HEK293 (cell line): ENCODE data around the gene PDZD4.
A peak's percentile ranks its signal among the peaks of the same experiment; 100 is the strongest.

Source experiments
- CTCF ChIA-PET: fragments of 350-600 bp; formaldehyde crosslinking; extraction: SDS; loops from one replicate; lab custom pipeline; 2021; ENCODE audit warnings: antibody characterized with exemption; lab: Yijun Ruan, JAX
- POLR2A ChIA-PET: fragments of 300-600 bp; formaldehyde crosslinking; extraction: SDS; loops from one replicate; lab custom pipeline; 2020; ENCODE audit warnings: antibody characterized with exemption, inconsistent platforms; lab: Yijun Ruan, JAX
- H3K27ac ChIP-seq: fragments of 200-500 bp; sonication (Bioruptor generic); 2 replicates; pipeline ENCODE4 v1.5.1; 2014; ENCODE audit warnings: low read depth, low read length, control low read depth, inconsistent platforms; ENCODE audit errors: extremely low read depth
- H3K36me3 ChIP-seq, 2 experiments: fragments of 200-500 bp in 1 of 2; sonication (Bioruptor generic) in 1 of 2; 1 replicate in 1 of 2; 2 replicates in 1 of 2; pipeline ENCODE4 v1.5.1; 2014 to 2017; ENCODE audit warnings: inconsistent platforms in 2 of 2, low read length in 2 of 2; ENCODE audit not compliant: control insufficient read depth in 2 of 2, insufficient read depth in 1 of 2
- H3K4me1 ChIP-seq: fragments of 200-500 bp; sonication (Bioruptor generic); 2 replicates; pipeline ENCODE4 v1.5.1; 2014; ENCODE audit warnings: mild to moderate bottlenecking, low read length, inconsistent platforms; ENCODE audit not compliant: control insufficient read depth, insufficient read depth
- H3K4me3 ChIP-seq: 2 replicates; pipeline ENCODE4 v1.5.1; 2011; ENCODE audit warnings: low read depth, mild to moderate bottlenecking, control low read depth, low read length, moderate library complexity
- H3K9me3 ChIP-seq: fragments of 200-500 bp; sonication (Bioruptor generic); 2 replicates; pipeline ENCODE4 v1.5.1; 2014; ENCODE audit warnings: low read depth, low read length, inconsistent platforms; ENCODE audit not compliant: control insufficient read depth, insufficient read depth
- KLF9 ChIP-seq: fragments of 450-650 bp; formaldehyde crosslinking; IDR thresholded peaks from 2 replicates; pipeline ENCODE4 v1.5.1; 2016; ENCODE audit warnings: missing biosample characterization, missing genetic modification characterization, low read depth
- MYNN ChIP-seq: fragments of 450-650 bp; formaldehyde crosslinking; IDR thresholded peaks from 2 replicates; pipeline ENCODE4 v1.5.1; 2016; ENCODE audit warnings: missing biosample characterization, missing genetic modification characterization, borderline replicate concordance
- ZIC2 ChIP-seq: fragments of 450-650 bp; formaldehyde crosslinking; IDR thresholded peaks from 2 replicates; pipeline ENCODE4 v1.5.1; 2016; ENCODE audit warnings: missing biosample characterization, missing genetic modification characterization
- ZNF248 ChIP-seq: fragments of 450-650 bp; formaldehyde crosslinking; IDR thresholded peaks from 2 replicates; pipeline ENCODE4 v1.5.1; 2017; ENCODE audit warnings: missing biosample characterization, missing genetic modification characterization
- ZNF366 ChIP-seq: fragments of 450-650 bp; formaldehyde crosslinking; conservative IDR thresholded peaks from 2 replicates; pipeline ENCODE4 v1.5.1; 2016; ENCODE audit warnings: missing biosample characterization, missing genetic modification characterization
- ZNF501 ChIP-seq: fragments of 450-650 bp; formaldehyde crosslinking; IDR thresholded peaks from 2 replicates; pipeline ENCODE4 v1.5.1; 2016; ENCODE audit warnings: missing biosample characterization, missing genetic modification characterization
- ZNF837 ChIP-seq: fragments of 450-650 bp; formaldehyde crosslinking; IDR thresholded peaks from 2 replicates; pipeline ENCODE4 v1.5.1; 2016; ENCODE audit warnings: missing biosample characterization, missing genetic modification characterization
- TF ChIP-seq, protein P1 (sequence below): fragments of 450-650 bp; formaldehyde crosslinking; IDR thresholded peaks from 2 replicates; pipeline ENCODE4 v1.5.1; 2016; ENCODE audit warnings: missing biosample characterization, missing genetic modification characterization
- TF ChIP-seq, protein P2 (sequence below): fragments of 450-650 bp; formaldehyde crosslinking; IDR thresholded peaks from 2 replicates; pipeline ENCODE4 v1.5.1; 2017; ENCODE audit warnings: missing biosample characterization, missing genetic modification characterization
- TF ChIP-seq, protein P3 (sequence below): fragments of 450-650 bp; formaldehyde crosslinking; IDR thresholded peaks from 2 replicates; pipeline ENCODE4 v1.5.1; 2017; ENCODE audit warnings: missing biosample characterization, missing genetic modification characterization

PDZD4 gene

DNA sequence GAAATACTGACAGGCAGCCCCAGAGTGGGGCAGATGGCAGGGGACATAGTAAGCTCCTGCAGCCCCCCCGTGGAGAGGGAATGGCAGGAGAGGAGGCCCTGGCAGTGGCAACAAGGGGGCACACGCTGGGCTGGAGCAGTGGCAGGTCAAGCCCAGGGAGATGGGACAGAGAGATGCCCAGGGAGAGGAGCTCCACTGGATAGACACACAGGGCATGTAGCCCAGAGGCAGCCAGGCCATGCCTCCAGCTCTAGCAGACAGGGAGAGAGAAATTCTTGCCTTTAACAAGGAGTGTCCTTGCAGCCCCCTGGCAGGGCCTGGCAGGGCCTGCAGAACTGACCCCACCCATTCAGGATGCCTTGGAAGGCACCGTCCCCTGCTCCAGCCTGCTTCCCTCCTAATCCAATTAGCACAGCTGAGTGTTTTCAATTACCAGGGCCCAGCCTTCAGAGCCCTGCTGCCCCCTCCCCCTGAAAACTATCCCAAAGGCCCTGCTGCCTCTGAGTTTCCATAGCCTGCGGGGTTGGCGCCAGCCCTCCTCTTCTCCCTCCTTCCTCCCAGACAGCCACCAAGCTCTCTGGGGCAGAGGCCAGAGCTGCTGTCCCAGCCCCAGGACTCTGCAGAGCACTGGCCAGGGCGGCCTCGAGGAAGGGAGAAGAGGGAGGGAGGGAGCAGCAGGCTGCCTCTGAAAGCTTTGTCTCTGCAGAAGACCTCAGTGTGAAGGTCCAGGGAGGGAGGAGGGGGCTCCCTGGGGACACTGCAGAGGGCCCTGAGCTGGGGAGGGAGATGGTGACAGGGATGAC is 43.1 kb upstream of the PDZD4 start:
- CTCF ChIA-PET = interaction anchor here (0.6 to 1.6 kb wide), 2 partner anchors 14 to 50 kb away, joined by 3 to 8 read pairs; no protein-coding TSS in a partner anchor
- H3K4me3 ChIP-seq = no peak overlapping the region
- no peaks in the 10 kb centered on the region for H3K9me3 ChIP-seq
- no peaks in the 10 kb centered on the region for H3K36me3 ChIP-seq
- POLR2A ChIA-PET = interaction anchor here (0.7 kb wide), 1 partner anchor 13 kb away, joined by 3 read pairs; the partner anchor contains the start of gene L1CAM
- 0 out of 2 replicates have a peak, but pooled peaks have one; percentile 17 for TF ChIP-seq ZIC2
- TF ChIP-seq ZNF248 (tag by site-specific recombination) = no peak
- no peak overlapping the region for H3K27ac ChIP-seq
- no peaks in the 10 kb centered on the region for H3K4me1 ChIP-seq

DNA sequence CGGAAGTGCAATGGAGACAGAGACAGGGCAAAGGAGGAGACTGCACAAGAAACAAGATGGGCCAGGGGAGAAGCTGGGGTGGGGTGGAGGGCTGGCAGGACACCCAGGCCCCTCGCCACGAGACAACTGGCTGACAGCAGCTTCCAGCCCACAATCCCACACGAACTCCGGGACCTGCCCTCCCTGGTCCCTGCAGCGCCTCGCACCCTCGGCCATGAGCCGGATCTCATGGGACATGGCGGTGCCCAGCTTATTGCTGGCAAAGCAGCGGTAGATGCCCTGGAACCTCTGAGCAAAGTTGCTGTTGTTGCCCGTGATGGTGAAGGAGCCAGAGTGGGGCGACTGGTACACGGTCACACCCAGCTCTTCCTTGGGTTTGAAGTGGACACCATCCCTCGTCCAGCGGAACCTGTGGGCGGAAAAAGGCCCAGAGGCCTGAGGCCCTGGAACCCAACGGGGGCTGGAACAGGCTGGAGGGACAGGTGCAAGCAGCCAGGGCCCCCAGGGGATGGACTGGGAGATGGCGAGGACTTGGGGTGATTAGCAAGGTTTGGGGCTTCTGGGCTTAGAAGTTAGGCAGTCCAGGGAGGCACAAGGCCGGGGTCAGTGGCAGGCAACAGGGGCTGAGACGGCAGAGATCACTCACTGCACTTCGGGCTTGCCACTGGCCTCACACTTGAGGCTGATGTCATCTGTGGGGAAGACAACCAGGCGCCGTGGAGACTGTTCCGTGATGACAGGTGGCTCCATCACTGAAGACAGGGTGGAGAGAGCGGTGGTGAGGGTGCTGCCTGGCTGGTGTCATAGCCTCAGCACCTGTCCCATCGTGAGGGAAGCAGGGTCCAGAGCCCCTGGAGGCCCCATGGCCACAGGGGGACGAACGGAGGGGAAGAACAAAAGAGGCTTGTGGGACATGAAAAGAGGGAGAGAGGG is 41.9 kb upstream of the PDZD4 start:
- Histone ChIP-seq H3K27ac (no peak overlapping the region), H3K4me3 (no peak overlapping the region), H3K4me1 (no peaks in the 10 kb centered on the region)
- TF ChIP-seq ZNF366 (tag by site-specific recombination) (0 out of 2 replicates have a peak, but pooled peaks have one; percentile 14), ZNF837 (tag by site-specific recombination) (no peak)
- TF ChIP-seq, protein P1, sequence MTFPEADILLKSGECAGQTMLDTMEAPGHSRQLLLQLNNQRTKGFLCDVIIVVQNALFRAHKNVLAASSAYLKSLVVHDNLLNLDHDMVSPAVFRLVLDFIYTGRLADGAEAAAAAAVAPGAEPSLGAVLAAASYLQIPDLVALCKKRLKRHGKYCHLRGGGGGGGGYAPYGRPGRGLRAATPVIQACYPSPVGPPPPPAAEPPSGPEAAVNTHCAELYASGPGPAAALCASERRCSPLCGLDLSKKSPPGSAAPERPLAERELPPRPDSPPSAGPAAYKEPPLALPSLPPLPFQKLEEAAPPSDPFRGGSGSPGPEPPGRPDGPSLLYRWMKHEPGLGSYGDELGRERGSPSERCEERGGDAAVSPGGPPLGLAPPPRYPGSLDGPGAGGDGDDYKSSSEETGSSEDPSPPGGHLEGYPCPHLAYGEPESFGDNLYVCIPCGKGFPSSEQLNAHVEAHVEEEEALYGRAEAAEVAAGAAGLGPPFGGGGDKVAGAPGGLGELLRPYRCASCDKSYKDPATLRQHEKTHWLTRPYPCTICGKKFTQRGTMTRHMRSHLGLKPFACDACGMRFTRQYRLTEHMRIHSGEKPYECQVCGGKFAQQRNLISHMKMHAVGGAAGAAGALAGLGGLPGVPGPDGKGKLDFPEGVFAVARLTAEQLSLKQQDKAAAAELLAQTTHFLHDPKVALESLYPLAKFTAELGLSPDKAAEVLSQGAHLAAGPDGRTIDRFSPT = 0 out of 2 replicates have a peak, but pooled peaks have one; percentile 22
- TF ChIP-seq, all 188 proteins: peak for 2
- Histone ChIP-seq H3K36me3 (no peaks in the 10 kb centered on the region), H3K9me3 (no peaks in the 10 kb centered on the region)
- ChIA-PET POLR2A (no interaction called here), CTCF (no interaction called here)

DNA sequence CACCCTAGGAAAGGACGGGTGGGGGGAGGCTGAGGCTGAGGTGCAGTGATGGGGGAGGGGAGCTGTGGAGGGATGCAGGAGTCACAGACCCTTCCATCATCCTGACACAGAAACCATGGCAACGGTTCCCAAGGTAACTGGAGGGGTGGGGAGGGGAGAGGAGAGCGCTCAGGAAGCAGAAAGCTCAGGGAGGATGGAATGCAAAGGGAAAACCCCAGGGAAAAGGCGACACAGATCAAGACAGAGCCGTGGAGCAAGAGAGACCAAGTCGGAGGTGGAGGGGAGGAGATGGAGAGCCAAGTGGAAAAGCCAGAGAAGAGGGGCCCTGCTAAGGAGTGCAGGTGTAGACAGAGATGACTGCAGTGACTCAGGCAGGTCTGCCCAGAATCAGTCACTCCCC is 41.1 kb upstream of the PDZD4 start:
- TF ChIP-seq MYNN (tag by site-specific recombination) = peak; percentile 90
- TF ChIP-seq, protein P2, sequence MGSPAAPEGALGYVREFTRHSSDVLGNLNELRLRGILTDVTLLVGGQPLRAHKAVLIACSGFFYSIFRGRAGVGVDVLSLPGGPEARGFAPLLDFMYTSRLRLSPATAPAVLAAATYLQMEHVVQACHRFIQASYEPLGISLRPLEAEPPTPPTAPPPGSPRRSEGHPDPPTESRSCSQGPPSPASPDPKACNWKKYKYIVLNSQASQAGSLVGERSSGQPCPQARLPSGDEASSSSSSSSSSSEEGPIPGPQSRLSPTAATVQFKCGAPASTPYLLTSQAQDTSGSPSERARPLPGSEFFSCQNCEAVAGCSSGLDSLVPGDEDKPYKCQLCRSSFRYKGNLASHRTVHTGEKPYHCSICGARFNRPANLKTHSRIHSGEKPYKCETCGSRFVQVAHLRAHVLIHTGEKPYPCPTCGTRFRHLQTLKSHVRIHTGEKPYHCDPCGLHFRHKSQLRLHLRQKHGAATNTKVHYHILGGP (tag by site-specific recombination) = no peak
- H3K27ac ChIP-seq = no peak overlapping the region
- CTCF ChIA-PET = no interaction called here
- H3K4me1 ChIP-seq = no peaks in the 10 kb centered on the region
- H3K4me3 ChIP-seq = no peak overlapping the region
- POLR2A ChIA-PET = no interaction called here
- no peaks in the 10 kb centered on the region for H3K36me3 ChIP-seq
- no peaks in the 10 kb centered on the region for H3K9me3 ChIP-seq

DNA sequence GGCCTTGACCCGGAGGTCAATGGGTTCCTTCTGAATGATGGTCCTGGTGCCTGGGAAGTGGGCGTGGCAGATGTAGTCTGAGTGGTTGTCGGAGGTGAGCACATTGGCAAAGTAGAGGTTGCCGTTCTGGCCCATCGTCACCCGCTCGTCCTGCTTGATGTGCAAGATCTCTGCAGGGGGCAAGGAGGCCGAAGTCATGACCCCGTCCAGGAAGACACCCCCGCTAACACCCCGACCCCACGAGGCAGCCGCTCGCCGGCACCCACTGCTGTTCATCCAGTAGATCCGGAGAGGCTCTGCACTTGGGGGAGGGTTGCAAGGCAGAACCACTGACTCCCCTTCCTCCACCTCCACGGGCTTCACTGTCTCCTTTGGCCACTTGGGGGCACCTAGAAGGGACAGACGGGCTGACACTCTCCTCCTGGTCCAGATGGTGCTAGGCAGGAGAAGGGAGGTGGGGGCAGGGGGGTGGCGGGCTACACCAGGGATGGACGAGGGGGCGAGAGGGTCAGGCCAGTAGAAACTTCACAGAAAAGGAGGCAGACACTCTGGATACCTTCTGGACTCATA is 40.5 kb upstream of the PDZD4 start:
- ChIA-PET CTCF (no interaction called here), POLR2A (no interaction called here)
- Histone ChIP-seq H3K4me1 (no peaks in the 10 kb centered on the region), H3K27ac (no peak overlapping the region), H3K4me3 (no peak overlapping the region), H3K36me3 (no peaks in the 10 kb centered on the region), H3K9me3 (no peaks in the 10 kb centered on the region)
- TF ChIP-seq KLF9 (tag by site-specific recombination) (peak; percentile 40; the same call in 1 of the 2 replicates), ZNF501 (tag by site-specific recombination) (no peak)
- TF ChIP-seq, protein P3, sequence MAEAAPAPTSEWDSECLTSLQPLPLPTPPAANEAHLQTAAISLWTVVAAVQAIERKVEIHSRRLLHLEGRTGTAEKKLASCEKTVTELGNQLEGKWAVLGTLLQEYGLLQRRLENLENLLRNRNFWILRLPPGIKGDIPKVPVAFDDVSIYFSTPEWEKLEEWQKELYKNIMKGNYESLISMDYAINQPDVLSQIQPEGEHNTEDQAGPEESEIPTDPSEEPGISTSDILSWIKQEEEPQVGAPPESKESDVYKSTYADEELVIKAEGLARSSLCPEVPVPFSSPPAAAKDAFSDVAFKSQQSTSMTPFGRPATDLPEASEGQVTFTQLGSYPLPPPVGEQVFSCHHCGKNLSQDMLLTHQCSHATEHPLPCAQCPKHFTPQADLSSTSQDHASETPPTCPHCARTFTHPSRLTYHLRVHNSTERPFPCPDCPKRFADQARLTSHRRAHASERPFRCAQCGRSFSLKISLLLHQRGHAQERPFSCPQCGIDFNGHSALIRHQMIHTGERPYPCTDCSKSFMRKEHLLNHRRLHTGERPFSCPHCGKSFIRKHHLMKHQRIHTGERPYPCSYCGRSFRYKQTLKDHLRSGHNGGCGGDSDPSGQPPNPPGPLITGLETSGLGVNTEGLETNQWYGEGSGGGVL (tag by site-specific recombination) = no peak
